ENCODE measurements around the gene PLIN5.

DNA sequence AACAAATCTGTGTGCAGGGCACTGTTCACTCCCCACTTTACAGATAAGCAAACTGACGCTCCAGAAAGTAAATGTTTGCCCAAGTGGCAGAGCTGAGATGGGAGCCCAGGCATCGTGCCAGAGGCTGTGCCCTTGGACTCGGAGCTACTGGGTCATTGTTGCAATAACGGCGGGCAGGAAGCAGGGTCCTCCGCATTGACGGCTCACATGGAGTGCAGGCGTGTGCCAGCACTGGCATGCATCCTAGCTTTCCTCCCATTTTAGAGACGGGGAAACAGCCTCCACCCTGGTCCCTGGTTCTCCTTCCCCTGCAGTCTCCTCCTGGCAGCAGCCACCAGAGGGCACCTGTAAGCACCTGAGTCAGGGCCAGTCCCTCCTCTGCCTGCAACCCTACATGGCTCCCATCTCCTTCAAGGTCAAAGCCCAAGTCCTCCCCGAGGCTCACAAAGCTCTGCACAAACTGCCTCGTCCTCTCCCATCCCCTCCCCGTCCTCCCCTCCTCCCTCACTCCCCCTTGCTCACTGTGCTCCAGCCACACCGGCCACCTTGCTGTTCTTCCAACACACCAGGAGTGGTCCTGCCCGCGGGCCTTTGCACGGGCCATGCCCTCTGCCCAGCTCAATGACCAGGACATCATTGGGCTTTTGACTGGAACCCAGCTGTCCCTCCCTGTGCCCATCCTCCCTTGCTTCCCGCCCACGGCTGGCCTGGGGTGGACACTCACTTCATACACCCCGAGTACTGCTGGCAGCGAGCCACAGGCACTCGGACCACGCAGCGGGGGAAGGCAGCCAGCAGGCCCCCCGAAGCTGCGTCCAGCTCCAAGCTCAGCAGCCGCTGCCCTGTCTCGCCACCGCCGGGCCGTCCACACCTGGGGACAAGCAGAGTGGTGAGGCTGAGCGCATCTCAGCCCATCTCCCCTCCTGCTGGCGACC is 12.5 kb upstream of the PLIN5 start:
- TF ChIP-seq POLR2AphosphoS5 (IDR thresholded peaks at IDR 0.05) (no peak), POLR2A (IDR thresholded peaks at IDR 0.05) (no peak), EP300 (IDR thresholded peaks at IDR 0.05) (no peak)
- TF ChIP-seq, protein P1, sequence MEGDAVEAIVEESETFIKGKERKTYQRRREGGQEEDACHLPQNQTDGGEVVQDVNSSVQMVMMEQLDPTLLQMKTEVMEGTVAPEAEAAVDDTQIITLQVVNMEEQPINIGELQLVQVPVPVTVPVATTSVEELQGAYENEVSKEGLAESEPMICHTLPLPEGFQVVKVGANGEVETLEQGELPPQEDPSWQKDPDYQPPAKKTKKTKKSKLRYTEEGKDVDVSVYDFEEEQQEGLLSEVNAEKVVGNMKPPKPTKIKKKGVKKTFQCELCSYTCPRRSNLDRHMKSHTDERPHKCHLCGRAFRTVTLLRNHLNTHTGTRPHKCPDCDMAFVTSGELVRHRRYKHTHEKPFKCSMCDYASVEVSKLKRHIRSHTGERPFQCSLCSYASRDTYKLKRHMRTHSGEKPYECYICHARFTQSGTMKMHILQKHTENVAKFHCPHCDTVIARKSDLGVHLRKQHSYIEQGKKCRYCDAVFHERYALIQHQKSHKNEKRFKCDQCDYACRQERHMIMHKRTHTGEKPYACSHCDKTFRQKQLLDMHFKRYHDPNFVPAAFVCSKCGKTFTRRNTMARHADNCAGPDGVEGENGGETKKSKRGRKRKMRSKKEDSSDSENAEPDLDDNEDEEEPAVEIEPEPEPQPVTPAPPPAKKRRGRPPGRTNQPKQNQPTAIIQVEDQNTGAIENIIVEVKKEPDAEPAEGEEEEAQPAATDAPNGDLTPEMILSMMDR (IDR thresholded peaks at IDR 0.05) = no peak
